Keratinocyte (primary cell): Measurements from ENCODE around the gene PDE9A. TPM values are rescaled to one million over a fixed set of nuclear protein-coding genes. Genes with fewer than 3 reads are reported as not detected.

Experiments used
- DNase-seq: peaks from one replicate; pipeline ENCODE4 v3.0.0-alpha.2; 2011; ENCODE audit warnings: low read depth, missing footprints, low spot score
- FAIRE-seq: peaks from 2 replicates; lab custom pipeline; 2011; peaks lifted over from hg19 to GRCh38; lab: Jason Lieb, UNC
- H2AFZ ChIP-seq: 2 replicates; pipeline ENCODE4 v1.6.0; 2012; ENCODE audit warnings: low read length, control low read depth, inconsistent platforms; ENCODE audit not compliant: control insufficient read depth
- H3K27ac ChIP-seq: 2 replicates; pipeline ENCODE4 v1.5.1; 2011; ENCODE audit warnings: low read length; ENCODE audit not compliant: control insufficient read depth, insufficient read depth
- H3K27me3 ChIP-seq: 3 replicates; pipeline ENCODE4 v1.6.0; 2011; ENCODE audit warnings: low read length; ENCODE audit not compliant: control insufficient read depth, insufficient read depth; ENCODE audit errors: extremely low read depth
- H3K36me3 ChIP-seq, 2 experiments: 2 replicates in 1 of 2; 3 replicates in 1 of 2; pipeline ENCODE4 v1.5.1; 2011; ENCODE audit warnings: low read length in 2 of 2, mild to moderate bottlenecking in 1 of 2; ENCODE audit not compliant: control insufficient read depth in 2 of 2, insufficient read depth in 2 of 2; ENCODE audit errors: extremely low read depth in 1 of 2
- H3K4me1 ChIP-seq: 3 replicates; pipeline ENCODE4 v1.5.1; 2011; ENCODE audit warnings: low read length; ENCODE audit not compliant: control insufficient read depth, insufficient read depth; ENCODE audit errors: extremely low read depth
- H3K4me2 ChIP-seq: 3 replicates; pipeline ENCODE4 v1.6.0; 2011; ENCODE audit warnings: low read depth, low read length; ENCODE audit not compliant: control insufficient read depth, insufficient read depth; ENCODE audit errors: extremely low read depth
- H3K4me3 ChIP-seq, 3 experiments: fragments of 200-600 bp in 1 of 3; sonication (generic) in 1 of 3; 2 replicates in 2 of 3; 3 replicates in 1 of 3; pipeline ENCODE4 v1.5.1; 2011 to 2016; ENCODE audit warnings: low read length in 3 of 3, mild to moderate bottlenecking in 3 of 3, control low read depth in 2 of 3, inconsistent platforms in 1 of 3, low read depth in 1 of 3, mixed read lengths in 1 of 3, mixed run types in 1 of 3, moderate library complexity in 1 of 3; ENCODE audit not compliant: control insufficient read depth in 2 of 3, insufficient read depth in 2 of 3; ENCODE audit errors: extremely low read depth in 1 of 3
- H3K79me2 ChIP-seq: 2 replicates; pipeline ENCODE4 v1.6.0; 2012; ENCODE audit warnings: low read length; ENCODE audit not compliant: control insufficient read depth, insufficient read depth
- H3K9ac ChIP-seq: 3 replicates; pipeline ENCODE4 v1.6.0; 2011; ENCODE audit warnings: low read length; ENCODE audit not compliant: control insufficient read depth, insufficient read depth; ENCODE audit errors: extremely low read depth
- H3K9me1 ChIP-seq: 3 replicates; pipeline ENCODE4 v1.6.0; 2011; ENCODE audit warnings: low read length; ENCODE audit not compliant: control insufficient read depth, insufficient read depth; ENCODE audit errors: extremely low read depth
- H3K9me3 ChIP-seq: 2 replicates; pipeline ENCODE4 v1.5.1; 2012; ENCODE audit warnings: low read depth, low read length; ENCODE audit not compliant: control insufficient read depth
- H4K20me1 ChIP-seq: 3 replicates; pipeline ENCODE4 v1.6.0; 2011; ENCODE audit warnings: low read length; ENCODE audit not compliant: control insufficient read depth, insufficient read depth; ENCODE audit errors: extremely low read depth
- EZH2 ChIP-seq: IDR thresholded peaks from one replicate; pipeline ENCODE4 v1.6.1; 2012; ENCODE audit warnings: inconsistent platforms, mild to moderate bottlenecking, low read length, moderate library complexity
- dilution Hi-C: fragments of 300-500 bp; cut with MboI; formaldehyde crosslinking; loops from one replicate; pipeline ENCODE4 v1.7.0; 2020; ENCODE audit warnings: low sequenced_read_pairs; ENCODE audit not compliant: extremely low pct_ligation_motif_present
- polyA plus RNA-seq, 5 experiments: library from polyadenylated mRNA; depleted of rRNA in 3 of 5; stranded (reverse) in 3 of 5; stranded (forward) in 1 of 5; unstranded in 1 of 5; fragments of >200 nt; gene quantifications; 1 replicate in 1 of 5; 2 replicates in 3 of 5; 3 replicates in 1 of 5; pipeline versions ENCODE4 v1.2.1 to v1.2.3, GENCODE V29; 2011 to 2012; ENCODE audit warnings: missing spikeins in 2 of 5, low read depth in 1 of 5, low replicate concordance in 1 of 5
- TF ChIP-seq, protein P1 (sequence below), 3 experiments: IDR thresholded peaks in 1 of 3; conservative IDR thresholded peaks in 1 of 3; optimal IDR thresholded peaks in 1 of 3; 2 replicates in 2 of 3; 3 replicates in 1 of 3; pipeline versions ENCODE3 to v1.5.1; 2011; ENCODE audit warnings: low read length in 3 of 3, mild to moderate bottlenecking in 3 of 3, moderate library complexity in 2 of 3, control low read depth in 1 of 3, inconsistent platforms in 1 of 3; ENCODE audit not compliant: insufficient read depth in 2 of 3; ENCODE audit errors: extremely low read depth in 1 of 3

Gene PDE9A
- polyA plus RNA-seq, 1 donor (not counting 4 experiments of a cell fraction or from before 2014, with no cell fraction given) = 0.13 TPM

- H4K20me1 ChIP-seq = no peaks in the 10 kb centered on the region
- no peak overlapping the region for H3K27ac ChIP-seq
- no peaks in the 10 kb centered on the region for H3K4me1 ChIP-seq
- no peak overlapping the region for H2AFZ ChIP-seq
- H3K36me3 ChIP-seq = no peaks in the 10 kb centered on the region
- peaks cover 16% of the 10 kb centered on the region for H3K27me3 ChIP-seq
- FAIRE-seq (no peak), DNase-seq (no peak)
- dilution Hi-C loops = no loop called here
- no peak overlapping the region for H3K4me3 ChIP-seq
- no peak overlapping the region for H3K9ac ChIP-seq
- no peaks in the 10 kb centered on the region for H3K9me3 ChIP-seq
- no peak overlapping the region for H3K4me2 ChIP-seq
- no peaks in the 10 kb centered on the region for H3K79me2 ChIP-seq
- TF ChIP-seq EZH2 = no peak
- TF ChIP-seq, protein P1, sequence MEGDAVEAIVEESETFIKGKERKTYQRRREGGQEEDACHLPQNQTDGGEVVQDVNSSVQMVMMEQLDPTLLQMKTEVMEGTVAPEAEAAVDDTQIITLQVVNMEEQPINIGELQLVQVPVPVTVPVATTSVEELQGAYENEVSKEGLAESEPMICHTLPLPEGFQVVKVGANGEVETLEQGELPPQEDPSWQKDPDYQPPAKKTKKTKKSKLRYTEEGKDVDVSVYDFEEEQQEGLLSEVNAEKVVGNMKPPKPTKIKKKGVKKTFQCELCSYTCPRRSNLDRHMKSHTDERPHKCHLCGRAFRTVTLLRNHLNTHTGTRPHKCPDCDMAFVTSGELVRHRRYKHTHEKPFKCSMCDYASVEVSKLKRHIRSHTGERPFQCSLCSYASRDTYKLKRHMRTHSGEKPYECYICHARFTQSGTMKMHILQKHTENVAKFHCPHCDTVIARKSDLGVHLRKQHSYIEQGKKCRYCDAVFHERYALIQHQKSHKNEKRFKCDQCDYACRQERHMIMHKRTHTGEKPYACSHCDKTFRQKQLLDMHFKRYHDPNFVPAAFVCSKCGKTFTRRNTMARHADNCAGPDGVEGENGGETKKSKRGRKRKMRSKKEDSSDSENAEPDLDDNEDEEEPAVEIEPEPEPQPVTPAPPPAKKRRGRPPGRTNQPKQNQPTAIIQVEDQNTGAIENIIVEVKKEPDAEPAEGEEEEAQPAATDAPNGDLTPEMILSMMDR (optimal IDR thresholded peaks at IDR 0.05 in 1 of 3, IDR thresholded peaks at IDR 0.05 in 1 of 3, conservative IDR thresholded peaks at IDR 0.05 in 1 of 3; ENCODE audit: extremely low read depth in 1 of 3, insufficient read depth in 2 of 3, low read length in 3 of 3) = no peak
- H3K9me1 ChIP-seq = no peaks in the 10 kb centered on the region
Observed at GRCh38 chr21:42741066-42741465, 87.6 kb downstream of the PDE9A start.

DNA sequence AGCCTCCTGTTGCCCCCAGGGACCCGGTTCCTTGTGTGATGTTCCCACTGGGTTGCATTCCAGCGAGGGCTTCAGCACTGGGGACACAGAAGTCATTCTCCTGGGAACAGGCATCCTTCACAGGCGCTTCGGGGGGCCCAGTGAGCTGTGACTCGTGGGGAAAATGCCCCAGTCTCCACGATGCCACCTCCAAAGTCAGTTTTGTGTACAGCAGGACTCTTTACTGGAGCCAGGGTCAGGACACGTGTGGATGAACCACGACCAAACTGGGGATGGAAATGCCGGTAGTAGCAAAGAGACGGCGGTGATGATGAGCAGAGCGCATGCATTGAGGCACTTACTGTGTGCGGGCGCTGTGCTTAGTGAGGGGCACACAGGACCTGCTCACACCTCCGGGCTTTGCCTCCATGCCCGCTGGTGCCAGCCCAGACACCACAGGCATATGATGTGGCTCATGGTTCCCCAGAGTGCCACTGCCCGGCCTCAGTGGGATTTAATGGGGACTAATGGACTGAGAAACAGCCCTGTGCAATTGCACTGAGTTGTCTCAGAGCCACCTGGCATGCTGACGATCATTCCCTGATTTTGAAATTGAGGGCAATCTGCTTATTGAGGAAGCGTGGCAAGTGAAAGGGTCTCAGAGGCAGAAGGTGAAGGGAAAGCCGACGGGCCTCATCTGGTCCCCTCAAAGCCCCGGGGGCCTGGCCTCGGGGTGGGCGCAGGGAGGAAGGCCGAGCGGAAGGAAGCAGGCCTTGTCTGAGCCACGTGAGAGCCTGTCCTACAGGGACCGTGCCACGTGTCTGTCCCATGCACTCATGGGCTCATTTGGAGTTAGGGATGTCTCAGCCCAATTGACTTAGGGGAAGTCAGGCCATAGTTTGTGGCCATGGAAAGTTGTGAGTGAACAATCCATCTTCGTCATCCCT lies 91.4 kb downstream of the PDE9A start:
- dilution Hi-C loops = no loop called here
- no peak for TF ChIP-seq EZH2
- Histone ChIP-seq H3K9me3 (no peaks in the 10 kb centered on the region), H3K27me3 (peaks cover 16% of the 10 kb centered on the region), H3K9ac (no peak overlapping the region), H3K4me3 (no peak overlapping the region), H2AFZ (no peak overlapping the region), H3K36me3 (no peaks in the 10 kb centered on the region), H3K79me2 (no peaks in the 10 kb centered on the region), H3K4me2 (no peak overlapping the region), H4K20me1 (no peaks in the 10 kb centered on the region), H3K9me1 (no peaks in the 10 kb centered on the region), H3K27ac (no peak overlapping the region), H3K4me1 (no peaks in the 10 kb centered on the region)
- DNase-seq (no peak), FAIRE-seq (no peak)
